ENCODE data around the gene SMARCD2. TPM values are rescaled to one million over a fixed set of nuclear protein-coding genes. Genes with fewer than 3 reads are reported as not detected.
A peak's percentile ranks its signal among the peaks of the same experiment; 100 is the strongest.

Gene SMARCD2
- total and polyA plus RNA-seq, 2 of the 13 experiments (the other 11 are each of a cell fraction or from before 2014, with no cell fraction given), result 122 to 150 TPM

GRCh38 chr17:63822537-63822936 is 19.9 kb downstream of the SMARCD2 start:
- FAIRE-seq, result no peak

GRCh38 chr17:63821804-63822203 is 20.7 kb downstream of the SMARCD2 start:
- 96% methylated on average over 6 of the region's 6 CpGs for whole genome bisulfite sequencing (ENCODE audit: low lambda C conversion rate)
- intact Hi-C loops (cut with micrococcal nuclease; ENCODE audit: unreplicated experiment), result no loop called here
- H3K9me3 ChIP-seq (ENCODE audit: low read length), result no peaks in the 10 kb centered on the region
- peaks cover 47 to 87% of the 10 kb centered on the region in 2 experiments for H3K36me3 ChIP-seq (replicated peaks in 1 of 2; ENCODE audit: control insufficient read depth in 1 of 2, insufficient read depth in 2 of 2, low read length in 2 of 2)
- H4K20me1 ChIP-seq (ENCODE audit: insufficient read depth, low read length), result peaks cover 3% of the 10 kb centered on the region; the same call in 1 of the 2 replicates
- H3K4me2 ChIP-seq (ENCODE audit: low read depth, low read length), result no peak overlapping the region
- in situ Hi-C loops (cut with HindIII; ENCODE audit: extremely low pct_ligation_motif_present, low pct_unique_long_range_greater_than_20kb), result no loop called here
- H3K27ac ChIP-seq (ENCODE audit: extremely low read length, insufficient read depth, low read length), result no peak overlapping the region
- FAIRE-seq (no peak), ATAC-seq (no peak), DNase-seq (ENCODE audit: low spot score) (no peak)
- H3K9ac ChIP-seq (ENCODE audit: insufficient read depth, low read depth, low read length), result no peak overlapping the region
- no peaks in the 10 kb centered on the region; a peak in 1 of 5 replicates for H3K27me3 ChIP-seq (ENCODE audit: control insufficient read depth in 1 of 2, insufficient read depth in 2 of 2, low read length in 2 of 2)
- H3K79me2 ChIP-seq (ENCODE audit: insufficient read depth, low read length), result peaks cover 20% of the 10 kb centered on the region
- no TSS peak for BruUV-seq (replicated peaks)
- POLR2A ChIA-PET, result interaction anchor here (1.0 to 1.6 kb wide), 2 partner anchors 10 to 48 kb away, joined by 3 to 4 read pairs; partner anchors contain the start of gene CCDC47
- no peak overlapping the region for H3K4me3 ChIP-seq (replicated peaks in 1 of 3; ENCODE audit: insufficient read depth in 1 of 3, low read depth in 2 of 3, low read length in 3 of 3)
- TF ChIP-seq PHF5A (CRISPR knock-in tag; IDR thresholded peaks at IDR 0.05; ENCODE audit: low read depth, unreplicated experiment) (no peak), POLR2A (IDR thresholded peaks at IDR 0.05; ENCODE audit: insufficient read depth in 1 of 2, low read depth in 2 of 2, low read length in 2 of 2) (0 out of 4 replicates have a peak, but pooled peaks of 1 of the 2 experiments have one; percentile 7), RBM22 (optimal IDR thresholded peaks at IDR 0.05; ENCODE audit: low read length) (peak; percentile 13), RBAK (CRISPR knock-in tag; IDR thresholded peaks at IDR 0.05) (no peak), HDAC1 (CRISPR knock-in tag; IDR thresholded peaks at IDR 0.05) (no peak), ZNF431 (CRISPR knock-in tag; IDR thresholded peaks at IDR 0.05; ENCODE audit: borderline replicate concordance, low read depth) (no peak), DNMT3B (CRISPR knock-in tag; conservative IDR thresholded peaks at IDR 0.05) (no peak), POLR2AphosphoS2 (IDR thresholded peaks at IDR 0.05; ENCODE audit: low read depth, low read length) (0 out of 2 replicates have a peak, but pooled peaks have one; percentile 19), ZNF264 (CRISPR knock-in tag; IDR thresholded peaks at IDR 0.05) (no peak), MXI1 (IDR thresholded peaks at IDR 0.05; ENCODE audit: borderline replicate concordance, low read depth, low read length) (no peak), PLSCR1 (CRISPR knock-in tag; IDR thresholded peaks at IDR 0.05; ENCODE audit: borderline replicate concordance) (no peak), NFE2L2 (IDR thresholded peaks at IDR 0.05; ENCODE audit: low read length) (no peak)
- TF ChIP-seq, protein P1, sequence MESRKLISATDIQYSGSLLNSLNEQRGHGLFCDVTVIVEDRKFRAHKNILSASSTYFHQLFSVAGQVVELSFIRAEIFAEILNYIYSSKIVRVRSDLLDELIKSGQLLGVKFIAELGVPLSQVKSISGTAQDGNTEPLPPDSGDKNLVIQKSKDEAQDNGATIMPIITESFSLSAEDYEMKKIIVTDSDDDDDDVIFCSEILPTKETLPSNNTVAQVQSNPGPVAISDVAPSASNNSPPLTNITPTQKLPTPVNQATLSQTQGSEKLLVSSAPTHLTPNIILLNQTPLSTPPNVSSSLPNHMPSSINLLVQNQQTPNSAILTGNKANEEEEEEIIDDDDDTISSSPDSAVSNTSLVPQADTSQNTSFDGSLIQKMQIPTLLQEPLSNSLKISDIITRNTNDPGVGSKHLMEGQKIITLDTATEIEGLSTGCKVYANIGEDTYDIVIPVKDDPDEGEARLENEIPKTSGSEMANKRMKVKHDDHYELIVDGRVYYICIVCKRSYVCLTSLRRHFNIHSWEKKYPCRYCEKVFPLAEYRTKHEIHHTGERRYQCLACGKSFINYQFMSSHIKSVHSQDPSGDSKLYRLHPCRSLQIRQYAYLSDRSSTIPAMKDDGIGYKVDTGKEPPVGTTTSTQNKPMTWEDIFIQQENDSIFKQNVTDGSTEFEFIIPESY (CRISPR knock-in tag; IDR thresholded peaks at IDR 0.05), result no peak
- H2AFZ ChIP-seq (ENCODE audit: low read length), result no peak overlapping the region
- peaks cover 26% of the 10 kb centered on the region for H3K4me1 ChIP-seq (ENCODE audit: insufficient read depth, low read length)
- CTCF ChIA-PET (ENCODE audit: low intra/inter-chr PET ratio, low total read pairs), result no interaction called here

More at GRCh38 chr17:63822537-63822936, 19.9 kb downstream of the SMARCD2 start:
- Histone ChIP-seq H3K9ac (ENCODE audit: insufficient read depth, low read depth, low read length) (no peak overlapping the region), H3K9me3 (ENCODE audit: low read length) (no peaks in the 10 kb centered on the region), H3K79me2 (ENCODE audit: insufficient read depth, low read length) (peaks cover 21% of the 10 kb centered on the region), H3K4me2 (ENCODE audit: low read depth, low read length) (no peak overlapping the region), H3K4me3 (replicated peaks in 1 of 3; ENCODE audit: insufficient read depth in 1 of 3, low read depth in 2 of 3, low read length in 3 of 3) (no peak overlapping the region), H3K36me3 (replicated peaks in 1 of 2; ENCODE audit: control insufficient read depth in 1 of 2, insufficient read depth in 2 of 2, low read length in 2 of 2) (peaks cover 43 to 79% of the 10 kb centered on the region in 2 experiments), H4K20me1 (ENCODE audit: insufficient read depth, low read length) (peaks cover 3% of the 10 kb centered on the region; the same call in 1 of the 2 replicates), H3K27ac (ENCODE audit: extremely low read length, insufficient read depth, low read length) (no peak overlapping the region), H3K4me1 (ENCODE audit: insufficient read depth, low read length) (peaks cover 26% of the 10 kb centered on the region), H3K27me3 (ENCODE audit: control insufficient read depth in 1 of 2, insufficient read depth in 2 of 2, low read length in 2 of 2) (no peaks in the 10 kb centered on the region; a peak in 1 of 5 replicates), H2AFZ (ENCODE audit: low read length) (no peak overlapping the region)
- ChIA-PET CTCF (ENCODE audit: low intra/inter-chr PET ratio, low total read pairs) (no interaction called here), POLR2A (no interaction called here)
- in situ Hi-C loops (cut with HindIII; ENCODE audit: extremely low pct_ligation_motif_present, low pct_unique_long_range_greater_than_20kb) (no loop called here), intact Hi-C loops (cut with micrococcal nuclease; ENCODE audit: unreplicated experiment) (no loop called here)
- BruUV-seq (replicated peaks), result no TSS peak
- DNase-seq (ENCODE audit: low spot score) (no peak), ATAC-seq (no peak)
- TF ChIP-seq PAX8 (CRISPR knock-in tag; IDR thresholded peaks at IDR 0.05; ENCODE audit: borderline replicate concordance) (no peak), NFRKB (IDR thresholded peaks at IDR 0.05) (no peak), ZFY (CRISPR knock-in tag; IDR thresholded peaks at IDR 0.05) (no peak)
- TF ChIP-seq, protein P2, sequence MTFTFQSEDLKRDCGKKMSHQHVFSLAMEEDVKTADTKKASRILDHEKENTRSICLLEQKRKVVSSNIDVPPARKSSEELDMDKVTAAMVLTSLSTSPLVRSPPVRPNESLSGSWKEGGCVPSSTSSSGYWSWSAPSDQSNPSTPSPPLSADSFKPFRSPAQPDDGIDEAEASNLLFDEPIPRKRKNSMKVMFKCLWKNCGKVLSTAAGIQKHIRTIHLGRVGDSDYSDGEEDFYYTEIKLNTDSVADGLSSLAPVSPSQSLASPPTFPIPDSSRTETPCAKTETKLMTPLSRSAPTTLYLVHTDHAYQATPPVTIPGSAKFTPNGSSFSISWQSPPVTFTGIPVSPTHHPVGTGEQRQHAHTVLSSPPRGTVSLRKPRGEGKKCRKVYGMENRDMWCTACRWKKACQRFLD (CRISPR knock-in tag; IDR thresholded peaks at IDR 0.05; ENCODE audit: borderline replicate concordance), result no peak
